Keratinocyte (primary cell): ENCODE data around the gene LAMA3. TPM values are rescaled to one million over a fixed set of nuclear protein-coding genes. Genes with fewer than 3 reads are reported as not detected.

Experiments used
- DNase-seq: peaks from one replicate; pipeline ENCODE4 v3.0.0-alpha.2; 2011; ENCODE audit warnings: low read depth, missing footprints, low spot score
- FAIRE-seq: peaks from 2 replicates; lab custom pipeline; 2011; peaks lifted over from hg19 to GRCh38; lab: Jason Lieb, UNC
- H2AFZ ChIP-seq: 2 replicates; pipeline ENCODE4 v1.6.0; 2012; ENCODE audit warnings: low read length, control low read depth, inconsistent platforms; ENCODE audit not compliant: control insufficient read depth
- H3K27ac ChIP-seq: 2 replicates; pipeline ENCODE4 v1.5.1; 2011; ENCODE audit warnings: low read length; ENCODE audit not compliant: control insufficient read depth, insufficient read depth
- H3K27me3 ChIP-seq: 3 replicates; pipeline ENCODE4 v1.6.0; 2011; ENCODE audit warnings: low read length; ENCODE audit not compliant: control insufficient read depth, insufficient read depth; ENCODE audit errors: extremely low read depth
- H3K36me3 ChIP-seq, 2 experiments: 2 replicates in 1 of 2; 3 replicates in 1 of 2; pipeline ENCODE4 v1.5.1; 2011; ENCODE audit warnings: low read length in 2 of 2, mild to moderate bottlenecking in 1 of 2; ENCODE audit not compliant: control insufficient read depth in 2 of 2, insufficient read depth in 2 of 2; ENCODE audit errors: extremely low read depth in 1 of 2
- H3K4me1 ChIP-seq: 3 replicates; pipeline ENCODE4 v1.5.1; 2011; ENCODE audit warnings: low read length; ENCODE audit not compliant: control insufficient read depth, insufficient read depth; ENCODE audit errors: extremely low read depth
- H3K4me2 ChIP-seq: 3 replicates; pipeline ENCODE4 v1.6.0; 2011; ENCODE audit warnings: low read depth, low read length; ENCODE audit not compliant: control insufficient read depth, insufficient read depth; ENCODE audit errors: extremely low read depth
- H3K4me3 ChIP-seq, 3 experiments: fragments of 200-600 bp in 1 of 3; sonication (generic) in 1 of 3; 2 replicates in 2 of 3; 3 replicates in 1 of 3; pipeline ENCODE4 v1.5.1; 2011 to 2016; ENCODE audit warnings: low read length in 3 of 3, mild to moderate bottlenecking in 3 of 3, control low read depth in 2 of 3, inconsistent platforms in 1 of 3, low read depth in 1 of 3, mixed read lengths in 1 of 3, mixed run types in 1 of 3, moderate library complexity in 1 of 3; ENCODE audit not compliant: control insufficient read depth in 2 of 3, insufficient read depth in 2 of 3; ENCODE audit errors: extremely low read depth in 1 of 3
- H3K79me2 ChIP-seq: 2 replicates; pipeline ENCODE4 v1.6.0; 2012; ENCODE audit warnings: low read length; ENCODE audit not compliant: control insufficient read depth, insufficient read depth
- H3K9ac ChIP-seq: 3 replicates; pipeline ENCODE4 v1.6.0; 2011; ENCODE audit warnings: low read length; ENCODE audit not compliant: control insufficient read depth, insufficient read depth; ENCODE audit errors: extremely low read depth
- H3K9me1 ChIP-seq: 3 replicates; pipeline ENCODE4 v1.6.0; 2011; ENCODE audit warnings: low read length; ENCODE audit not compliant: control insufficient read depth, insufficient read depth; ENCODE audit errors: extremely low read depth
- H3K9me3 ChIP-seq: 2 replicates; pipeline ENCODE4 v1.5.1; 2012; ENCODE audit warnings: low read depth, low read length; ENCODE audit not compliant: control insufficient read depth
- H4K20me1 ChIP-seq: 3 replicates; pipeline ENCODE4 v1.6.0; 2011; ENCODE audit warnings: low read length; ENCODE audit not compliant: control insufficient read depth, insufficient read depth; ENCODE audit errors: extremely low read depth
- CTCF ChIP-seq, 3 experiments: IDR thresholded peaks in 1 of 3; conservative IDR thresholded peaks in 1 of 3; optimal IDR thresholded peaks in 1 of 3; 2 replicates in 2 of 3; 3 replicates in 1 of 3; pipeline versions ENCODE3 to v1.5.1; 2011; ENCODE audit warnings: low read length in 3 of 3, mild to moderate bottlenecking in 3 of 3, moderate library complexity in 2 of 3, control low read depth in 1 of 3, inconsistent platforms in 1 of 3; ENCODE audit not compliant: insufficient read depth in 2 of 3; ENCODE audit errors: extremely low read depth in 1 of 3
- EZH2 ChIP-seq: IDR thresholded peaks from one replicate; pipeline ENCODE4 v1.6.1; 2012; ENCODE audit warnings: inconsistent platforms, mild to moderate bottlenecking, low read length, moderate library complexity
- dilution Hi-C: fragments of 300-500 bp; cut with MboI; formaldehyde crosslinking; loops from one replicate; pipeline ENCODE4 v1.7.0; 2020; ENCODE audit warnings: low sequenced_read_pairs; ENCODE audit not compliant: extremely low pct_ligation_motif_present
- polyA plus RNA-seq, 5 experiments: library from polyadenylated mRNA; depleted of rRNA in 3 of 5; stranded (reverse) in 3 of 5; stranded (forward) in 1 of 5; unstranded in 1 of 5; fragments of >200 nt; gene quantifications; 1 replicate in 1 of 5; 2 replicates in 3 of 5; 3 replicates in 1 of 5; pipeline versions ENCODE4 v1.2.1 to v1.2.3, GENCODE V29; 2011 to 2012; ENCODE audit warnings: missing spikeins in 2 of 5, low read depth in 1 of 5, low replicate concordance in 1 of 5

The LAMA3 gene
- polyA plus RNA-seq, 1 donor (not counting 4 experiments of a cell fraction or from before 2014, with no cell fraction given), result 1,944 TPM

DNA sequence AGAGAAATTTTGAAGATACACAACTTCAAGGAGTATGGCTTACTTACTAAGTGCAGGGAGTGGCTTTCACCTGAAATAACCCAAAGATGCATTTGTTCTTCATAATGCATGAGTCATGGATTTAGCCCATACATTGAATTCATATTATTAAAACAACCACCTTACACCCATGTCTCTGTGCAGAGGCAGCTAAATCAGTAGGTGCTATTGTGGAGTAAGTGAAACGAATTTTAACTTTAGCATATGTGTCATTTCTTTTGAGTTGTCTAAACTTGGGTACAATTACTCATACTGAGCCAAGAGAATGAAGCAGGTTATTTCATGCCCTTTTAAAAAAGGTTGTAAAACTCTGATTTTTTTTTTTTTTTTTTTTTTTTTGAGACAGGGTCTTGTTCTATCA is 15.5 kb upstream of the LAMA3 start:
- dilution Hi-C loops, result no loop called here
- no peak for TF ChIP-seq EZH2
- TF ChIP-seq CTCF (optimal IDR thresholded peaks at IDR 0.05 in 1 of 3, IDR thresholded peaks at IDR 0.05 in 1 of 3, conservative IDR thresholded peaks at IDR 0.05 in 1 of 3; ENCODE audit: extremely low read depth in 1 of 3, insufficient read depth in 2 of 3, low read length in 3 of 3), result no peak
- Histone ChIP-seq H3K36me3 (no peaks in the 10 kb centered on the region), H3K27ac (no peak overlapping the region), H3K4me2 (peak overlapping the region; percentile 59), H3K79me2 (no peaks in the 10 kb centered on the region), H3K27me3 (no peaks in the 10 kb centered on the region), H4K20me1 (no peaks in the 10 kb centered on the region), H3K9me1 (no peaks in the 10 kb centered on the region), H3K4me3 (no peak overlapping the region), H3K4me1 (peaks cover 10% of the 10 kb centered on the region), H3K9ac (no peak overlapping the region), H3K9me3 (no peaks in the 10 kb centered on the region), H2AFZ (no peak overlapping the region)
- DNase-seq, result peak; percentile 62
- peak; percentile 80 for FAIRE-seq

GRCh38 chr18:23675236-23675635 is 14.0 kb upstream of the LAMA3 start:
- Histone ChIP-seq H3K36me3 (no peaks in the 10 kb centered on the region), H3K27me3 (no peaks in the 10 kb centered on the region), H3K4me2 (no peak overlapping the region), H2AFZ (no peak overlapping the region), H3K9me3 (no peaks in the 10 kb centered on the region), H4K20me1 (no peaks in the 10 kb centered on the region), H3K79me2 (no peaks in the 10 kb centered on the region), H3K4me3 (no peak overlapping the region), H3K9ac (no peak overlapping the region), H3K9me1 (no peaks in the 10 kb centered on the region), H3K27ac (no peak overlapping the region), H3K4me1 (peaks cover 10% of the 10 kb centered on the region)
- dilution Hi-C loops, result no loop called here
- no peak for DNase-seq
- TF ChIP-seq CTCF (optimal IDR thresholded peaks at IDR 0.05 in 1 of 3, IDR thresholded peaks at IDR 0.05 in 1 of 3, conservative IDR thresholded peaks at IDR 0.05 in 1 of 3; ENCODE audit: extremely low read depth in 1 of 3, insufficient read depth in 2 of 3, low read length in 3 of 3) (no peak), EZH2 (no peak)
- no peak for FAIRE-seq
